NCI-H748 (cell line): ENCODE results near the gene AHNAK2.
"Not testable (repeated sequence)": the region's sequence is repeated elsewhere in the genome, so short reads cannot be mapped to it uniquely, and the experiment has no call there.

Experiments used
- DNase-seq: peaks from one replicate; lab custom pipeline; 2025; ENCODE audit not compliant: unreplicated experiment; lab: John Stamatoyannopoulos, UW

AHNAK2 gene

GRCh38 chr14:104954746-104955395 is 23.3 kb downstream of the AHNAK2 start:
- no peak for DNase-seq

- DNase-seq, result no peak
Observed at GRCh38 chr14:104953896-104954656, 24.1 kb downstream of the AHNAK2 start.

- DNase-seq, result no peak
Observed at GRCh38 chr14:104953097-104953496, 25.1 kb downstream of the AHNAK2 start.

GRCh38 chr14:104951863-104952657 is 26.1 kb downstream of the AHNAK2 start:
- DNase-seq, result not testable (repeated sequence)

GRCh38 chr14:104950701-104951100 is 27.5 kb downstream of the AHNAK2 start:
- not testable (repeated sequence) for DNase-seq

- DNase-seq, result no peak
Observed at GRCh38 chr14:104950021-104950420, 28.2 kb downstream of the AHNAK2 start.

GRCh38 chr14:104949406-104949955 is 28.7 kb downstream of the AHNAK2 start:
- DNase-seq, result not testable (repeated sequence)

- no peak for DNase-seq
Observed at GRCh38 chr14:104948736-104949031, 29.5 kb downstream of the AHNAK2 start.

- DNase-seq, result not testable (repeated sequence)
Observed at GRCh38 chr14:104947881-104948735, 30.1 kb downstream of the AHNAK2 start.

GRCh38 chr14:104947201-104947600 is 31.0 kb downstream of the AHNAK2 start:
- not testable (repeated sequence) for DNase-seq

- not testable (repeated sequence) for DNase-seq
Observed at GRCh38 chr14:104945986-104946965, 31.9 kb downstream of the AHNAK2 start.

GRCh38 chr14:104945266-104945665 is 32.9 kb downstream of the AHNAK2 start:
- DNase-seq, result not testable (repeated sequence)

- DNase-seq, result not testable (repeated sequence)
Observed at GRCh38 chr14:104944436-104945205, 33.6 kb downstream of the AHNAK2 start.

GRCh38 chr14:104944016-104944308 is 34.2 kb downstream of the AHNAK2 start:
- DNase-seq, result not testable (repeated sequence)

- DNase-seq, result not testable (repeated sequence)
Observed at GRCh38 chr14:104943216-104944015, 34.8 kb downstream of the AHNAK2 start.

- no peak for DNase-seq
Observed at GRCh38 chr14:104942586-104942985, 35.6 kb downstream of the AHNAK2 start.

GRCh38 chr14:104941508-104942365 is 36.4 kb downstream of the AHNAK2 start:
- no peak for DNase-seq
